Measurements from ENCODE around the gene HMBS.

DNA sequence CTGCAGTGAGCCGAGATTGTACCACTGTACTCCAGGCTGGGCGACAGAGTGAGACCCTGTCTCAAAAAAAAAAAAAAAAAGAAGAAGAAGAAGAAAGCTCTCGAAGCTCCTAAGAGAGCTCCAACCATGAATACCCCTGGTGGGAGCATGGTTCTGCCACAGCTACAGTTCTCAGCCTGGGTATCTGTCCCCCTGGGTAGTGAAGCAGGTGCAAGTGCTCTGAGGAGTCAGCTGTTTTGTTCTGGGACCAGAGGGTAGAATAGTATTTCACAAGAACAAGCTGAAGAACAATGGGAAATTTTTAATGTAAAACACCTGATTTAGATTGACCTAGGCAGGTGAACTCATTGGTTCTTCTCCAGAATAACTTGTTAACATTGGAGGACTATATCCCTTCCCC lies 23.4 kb upstream of the HMBS start:
- TF ChIP-seq, protein P1, sequence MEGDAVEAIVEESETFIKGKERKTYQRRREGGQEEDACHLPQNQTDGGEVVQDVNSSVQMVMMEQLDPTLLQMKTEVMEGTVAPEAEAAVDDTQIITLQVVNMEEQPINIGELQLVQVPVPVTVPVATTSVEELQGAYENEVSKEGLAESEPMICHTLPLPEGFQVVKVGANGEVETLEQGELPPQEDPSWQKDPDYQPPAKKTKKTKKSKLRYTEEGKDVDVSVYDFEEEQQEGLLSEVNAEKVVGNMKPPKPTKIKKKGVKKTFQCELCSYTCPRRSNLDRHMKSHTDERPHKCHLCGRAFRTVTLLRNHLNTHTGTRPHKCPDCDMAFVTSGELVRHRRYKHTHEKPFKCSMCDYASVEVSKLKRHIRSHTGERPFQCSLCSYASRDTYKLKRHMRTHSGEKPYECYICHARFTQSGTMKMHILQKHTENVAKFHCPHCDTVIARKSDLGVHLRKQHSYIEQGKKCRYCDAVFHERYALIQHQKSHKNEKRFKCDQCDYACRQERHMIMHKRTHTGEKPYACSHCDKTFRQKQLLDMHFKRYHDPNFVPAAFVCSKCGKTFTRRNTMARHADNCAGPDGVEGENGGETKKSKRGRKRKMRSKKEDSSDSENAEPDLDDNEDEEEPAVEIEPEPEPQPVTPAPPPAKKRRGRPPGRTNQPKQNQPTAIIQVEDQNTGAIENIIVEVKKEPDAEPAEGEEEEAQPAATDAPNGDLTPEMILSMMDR (optimal IDR thresholded peaks at IDR 0.05 in 1 of 3, IDR thresholded peaks at IDR 0.05 in 1 of 3, conservative IDR thresholded peaks at IDR 0.05 in 1 of 3; ENCODE audit: extremely low read depth in 1 of 3, insufficient read depth in 2 of 3, low read length in 3 of 3), result no peak
- TF ChIP-seq EZH2 (IDR thresholded peaks at IDR 0.05; ENCODE audit: low read length), result no peak

All from keratinocyte (primary cell).